ENCODE data around the gene ATP8A2.

The ATP8A2 gene

GRCh38 chr13:25738342-25739196, 366.8 kb downstream of the ATP8A2 start:
- DNase-seq: no peak

- DNase-seq: no peak
Measured at GRCh38 chr13:25739376-25739775, 367.6 kb downstream of the ATP8A2 start.

GRCh38 chr13:25741796-25742195, 370.0 kb downstream of the ATP8A2 start:
- no peak for DNase-seq

- DNase-seq: no peak
Measured at GRCh38 chr13:25742220-25742619, 370.4 kb downstream of the ATP8A2 start.

GRCh38 chr13:25743421-25743820, 371.6 kb downstream of the ATP8A2 start:
- DNase-seq: no peak

DNA sequence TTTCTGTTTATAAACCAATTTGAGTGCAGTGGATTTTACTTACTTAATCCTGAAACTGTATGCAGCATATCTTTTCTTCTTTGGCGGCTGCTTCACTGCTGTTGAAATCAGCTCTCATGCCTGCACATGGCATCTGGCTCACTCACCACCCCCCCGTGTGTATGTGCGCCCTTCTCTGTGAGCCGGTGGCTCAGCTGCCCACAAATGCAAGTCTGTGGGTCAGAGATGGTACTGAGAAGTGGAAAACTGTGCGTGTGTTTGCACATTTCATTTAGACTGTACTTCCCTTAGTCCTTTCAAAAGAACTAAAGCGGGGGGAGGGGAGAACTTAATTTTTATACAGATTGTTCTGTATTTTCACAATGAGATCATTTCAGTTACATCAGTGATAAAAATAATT, 372.4 kb downstream of the ATP8A2 start:
- DNase-seq: no peak

GRCh38 chr13:25746131-25746530, 374.4 kb downstream of the ATP8A2 start:
- DNase-seq: no peak

GRCh38 chr13:25752957-25753551, 381.3 kb downstream of the ATP8A2 start:
- no peak for DNase-seq

GRCh38 chr13:25753976-25754375, 382.2 kb downstream of the ATP8A2 start:
- DNase-seq: no peak

- DNase-seq: no peak
Measured at GRCh38 chr13:25756251-25756650, 384.5 kb downstream of the ATP8A2 start.

- no peak for DNase-seq
Measured at GRCh38 chr13:25756912-25757311, 385.1 kb downstream of the ATP8A2 start.

- no peak for DNase-seq
Measured at GRCh38 chr13:25761041-25761440, 389.3 kb downstream of the ATP8A2 start.

- DNase-seq: no peak
Measured at GRCh38 chr13:25762281-25762680, 390.5 kb downstream of the ATP8A2 start.

- no peak for DNase-seq
Measured at GRCh38 chr13:25762795-25763377, 391.1 kb downstream of the ATP8A2 start.

DNA sequence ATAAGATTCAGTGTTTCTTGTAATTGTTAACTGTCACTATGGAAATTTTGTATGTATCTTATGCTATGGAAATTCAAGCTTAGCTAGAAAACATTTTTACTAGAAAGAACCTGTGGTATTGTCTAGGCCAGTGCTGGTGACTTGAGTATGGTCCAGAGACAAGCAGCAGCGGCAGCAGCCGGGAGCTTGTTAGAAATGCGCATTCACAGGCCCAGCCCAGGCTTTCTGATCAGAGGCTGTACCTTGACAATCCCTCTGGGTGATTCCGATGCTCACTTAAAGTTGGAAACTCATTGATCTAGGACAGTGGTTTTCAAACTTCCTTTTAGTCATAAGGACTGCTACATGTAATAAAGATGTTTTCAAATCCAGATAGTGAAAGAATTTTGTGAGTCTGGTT, 392.6 kb downstream of the ATP8A2 start:
- no peak for DNase-seq

DNA sequence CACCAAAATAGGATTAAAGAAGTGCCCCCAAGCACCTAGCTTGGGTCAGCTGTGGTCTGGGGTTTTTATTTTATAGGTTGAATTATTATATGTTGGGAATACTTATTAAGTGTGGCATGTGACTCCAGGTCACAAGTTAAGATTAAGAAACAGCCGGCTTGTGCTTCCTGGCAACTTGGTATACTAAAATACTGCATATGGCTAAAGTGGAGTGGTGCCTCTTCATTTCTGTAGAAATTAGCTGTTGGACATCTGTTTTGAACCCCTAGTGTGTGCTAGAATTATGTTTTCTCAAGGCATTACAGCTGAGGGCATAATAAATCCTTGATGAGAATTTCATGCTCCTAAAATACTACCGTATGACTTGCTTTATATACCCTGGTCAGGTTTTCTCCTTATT, 393.5 kb downstream of the ATP8A2 start:
- no peak for DNase-seq

- DNase-seq: no peak
Measured at GRCh38 chr13:25766576-25766975, 394.8 kb downstream of the ATP8A2 start.

DNA sequence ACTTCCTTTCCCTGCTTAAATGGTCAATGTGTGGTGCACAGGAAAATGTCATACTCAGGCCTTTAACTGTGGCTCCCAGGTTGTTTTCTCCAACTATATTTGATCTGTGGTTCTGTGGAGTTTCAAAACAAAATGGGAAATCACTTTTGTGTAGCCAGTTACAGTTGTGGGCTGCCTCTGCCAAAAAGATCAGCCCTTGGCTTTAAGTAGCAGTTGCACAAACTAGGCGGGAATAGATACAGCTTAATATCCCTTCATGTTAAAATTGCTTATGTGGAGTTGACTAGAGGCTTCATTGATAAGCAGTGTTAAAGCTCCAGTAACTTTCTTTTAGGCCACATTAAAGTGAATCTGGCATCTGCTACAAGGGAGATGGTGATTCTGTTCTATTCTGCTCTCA, 395.2 kb downstream of the ATP8A2 start:
- DNase-seq: no peak

GRCh38 chr13:25768376-25768775, 396.6 kb downstream of the ATP8A2 start:
- no peak for DNase-seq

- no peak for DNase-seq
Measured at GRCh38 chr13:25768838-25769237, 397.1 kb downstream of the ATP8A2 start.

GRCh38 chr13:25770601-25771000, 398.8 kb downstream of the ATP8A2 start:
- DNase-seq: no peak

DNA sequence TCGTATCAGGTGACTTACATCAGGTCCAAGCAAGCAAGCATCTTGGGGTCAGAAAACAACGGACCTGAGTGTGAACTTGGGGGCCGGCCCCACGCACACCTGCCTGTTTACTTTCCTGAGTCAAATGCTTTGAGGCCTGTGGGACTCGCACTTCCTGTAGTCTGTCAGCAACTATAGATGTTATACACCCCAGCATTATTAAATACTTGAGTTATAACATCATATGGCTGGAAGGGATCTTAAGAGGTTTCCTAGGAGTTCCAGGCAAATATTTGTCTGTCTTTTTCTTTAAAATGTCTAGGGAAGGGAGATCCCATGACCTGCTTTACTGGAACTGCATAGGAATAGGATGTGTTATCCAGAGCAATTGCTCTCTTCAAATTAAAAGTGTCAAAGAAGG, 399.4 kb downstream of the ATP8A2 start:
- no peak for DNase-seq

- DNase-seq: no peak
Measured at GRCh38 chr13:25771641-25772478, 400.1 kb downstream of the ATP8A2 start.
